Smooth muscle cell of the brain vasculature (primary cell): Measurements from ENCODE around the gene RHOF.

Source experiments
- DNase-seq: peaks from one replicate; pipeline ENCODE4 v3.0.0-alpha.2; 2012; ENCODE audit warnings: low read depth, low spot score

RHOF gene

GRCh38 chr12:121819212-121819949 is 25.9 kb upstream of the RHOF start:
- DNase-seq: no peak

- DNase-seq: no peak
These were observed 24.2 kb upstream of the RHOF start for GRCh38 chr12:121817648-121818043.

GRCh38 chr12:121816925-121817647 is 23.6 kb upstream of the RHOF start:
- no peak for DNase-seq

GRCh38 chr12:121815263-121815662 is 21.8 kb upstream of the RHOF start:
- DNase-seq: no peak

- DNase-seq: no peak
These were observed 21.1 kb upstream of the RHOF start for GRCh38 chr12:121814429-121815119.

GRCh38 chr12:121813951-121814350 is 20.5 kb upstream of the RHOF start:
- no peak for DNase-seq

GRCh38 chr12:121812921-121813896 is 19.7 kb upstream of the RHOF start:
- no peak for DNase-seq

GRCh38 chr12:121812320-121812871 is 18.9 kb upstream of the RHOF start:
- DNase-seq: no peak

- no peak for DNase-seq
These were observed 18.2 kb upstream of the RHOF start for GRCh38 chr12:121811434-121812319.

- DNase-seq: no peak
These were observed 17.4 kb upstream of the RHOF start for GRCh38 chr12:121810833-121811433.

- DNase-seq: no peak
These were observed 16.8 kb upstream of the RHOF start for GRCh38 chr12:121810234-121810817.

GRCh38 chr12:121809712-121810116 is 16.2 kb upstream of the RHOF start:
- DNase-seq: no peak

GRCh38 chr12:121808623-121809022 is 15.1 kb upstream of the RHOF start:
- no peak for DNase-seq

GRCh38 chr12:121807642-121808347 is 14.3 kb upstream of the RHOF start:
- no peak for DNase-seq

GRCh38 chr12:121806546-121807423 is 13.3 kb upstream of the RHOF start:
- no peak for DNase-seq

GRCh38 chr12:121806009-121806545 is 12.6 kb upstream of the RHOF start:
- no peak for DNase-seq
